GM12872 (cell line): ENCODE measurements around the gene CHIA.

Source experiments
- CTCF ChIP-seq: IDR thresholded peaks from 3 replicates; pipeline ENCODE4 v1.5.1; 2011; ENCODE audit warnings: low read depth, mild to moderate bottlenecking, low read length, moderate library complexity; ENCODE audit not compliant: insufficient read depth

Gene CHIA

GRCh38 chr1:111274653-111275052 is 16.0 kb upstream of the CHIA start:
- no peak for TF ChIP-seq CTCF

DNA sequence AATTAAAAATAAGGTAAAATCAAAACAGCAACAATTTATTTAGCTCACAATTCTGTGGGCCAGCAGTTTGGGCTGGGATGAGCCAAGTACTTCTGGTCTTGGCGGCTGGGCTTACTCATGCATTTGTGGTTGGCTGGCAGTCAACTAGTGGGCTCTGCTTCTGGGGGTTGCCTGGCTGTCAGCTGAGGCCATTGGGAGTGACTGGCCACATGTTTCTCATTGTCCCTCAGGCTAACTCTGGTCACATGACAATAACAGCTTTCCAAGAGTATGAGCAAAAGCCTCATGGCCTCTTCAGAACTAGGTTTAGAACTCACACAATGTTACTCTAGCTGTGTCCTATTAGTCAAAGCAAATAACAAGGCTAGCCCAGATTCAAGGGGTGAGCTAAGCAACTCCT is 15.6 kb upstream of the CHIA start:
- TF ChIP-seq CTCF, result no peak

DNA sequence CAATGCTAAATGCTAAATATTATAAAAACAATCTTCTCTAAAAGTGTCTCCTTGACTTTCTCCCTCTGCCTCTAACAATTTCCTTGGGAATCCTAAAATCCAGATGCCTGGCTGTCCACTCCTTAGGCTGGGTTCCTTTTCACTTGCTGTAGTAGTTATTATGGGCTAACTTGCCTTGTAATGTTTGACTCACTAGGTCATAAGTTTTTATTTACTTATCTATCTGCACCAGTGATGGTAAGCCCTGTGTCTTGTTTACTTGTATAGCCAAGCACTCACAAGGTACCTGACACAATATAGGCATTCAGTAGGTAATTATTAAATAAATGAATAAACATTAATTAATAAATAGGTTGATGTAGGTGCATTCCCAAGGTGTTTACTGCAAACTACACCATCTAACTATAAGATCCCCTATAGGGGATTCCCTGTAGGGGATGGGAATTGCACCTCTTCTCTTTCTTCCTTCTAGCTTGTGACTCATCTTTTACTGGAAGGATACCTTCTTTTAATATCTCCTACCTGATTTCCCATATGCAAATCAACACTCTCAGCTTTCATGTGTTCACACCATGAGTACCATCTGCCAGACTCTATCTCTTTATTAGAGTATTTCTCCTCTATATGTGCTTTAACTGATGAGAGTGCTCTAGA is 14.7 kb upstream of the CHIA start:
- TF ChIP-seq CTCF, result no peak

- no peak for TF ChIP-seq CTCF
These were observed 11.5 kb upstream of the CHIA start for GRCh38 chr1:111279144-111279543.

GRCh38 chr1:111280267-111280666 is 10.4 kb upstream of the CHIA start:
- no peak for TF ChIP-seq CTCF

- TF ChIP-seq CTCF, result no peak
These were observed 9.2 kb upstream of the CHIA start for GRCh38 chr1:111281411-111281810.

- no peak for TF ChIP-seq CTCF
These were observed 6.8 kb upstream of the CHIA start for GRCh38 chr1:111283838-111284237.
